ENCODE data around the gene ELF1. TPM values are rescaled to one million over a fixed set of nuclear protein-coding genes. Genes with fewer than 3 reads are reported as not detected.

ELF1 gene
- total and polyA plus RNA-seq, 2 of the 4 experiments (the other 2 are of a cell fraction) = 25.4 to 27.6 TPM

GRCh38 chr13:40971321-40971720 is 47.8 kb downstream of the ELF1 start:
- Histone ChIP-seq H3K79me1 (ENCODE audit: low read depth in 1 of 2, low read length in 2 of 2) (peaks cover 26 to 50% of the 10 kb centered on the region in 2 experiments), H2AFZ (replicated peaks; ENCODE audit: low read length, poor library complexity) (no peak overlapping the region), H3K23ac (ENCODE audit: low read depth, low read length) (no peak overlapping the region), H4K5ac (ENCODE audit: low read depth, low read length) (no peak overlapping the region), H3K14ac (replicated peaks; ENCODE audit: low read depth, low read length) (no peak overlapping the region), H3K4me2 (ENCODE audit: low read depth, low read length) (no peak overlapping the region), H2BK120ac (ENCODE audit: low read depth, low read length) (no peak overlapping the region), H3K36me3 (ENCODE audit: control insufficient read depth, insufficient read depth, low read length) (no peaks in the 10 kb centered on the region), H3K9me3 (ENCODE audit: control insufficient read depth, insufficient read depth, low read length) (no peaks in the 10 kb centered on the region), H3K9me1 (ENCODE audit: insufficient read depth, low read length) (peaks cover 2% of the 10 kb centered on the region; the same call in 1 of the 2 replicates), H2AK5ac (ENCODE audit: low read depth, low read length) (no peak overlapping the region), H4K91ac (ENCODE audit: insufficient read depth, low read depth, low read length) (no peak overlapping the region), H3K9ac (ENCODE audit: low read depth, low read length) (no peak overlapping the region), H4K8ac (ENCODE audit: low read depth in 2 of 2, low read length in 2 of 2) (no peak overlapping the region), H2BK5ac (ENCODE audit: low read depth, low read length, poor library complexity, severe bottlenecking) (no peak overlapping the region), H4K20me1 (ENCODE audit: insufficient read depth, low read length) (peaks cover 22% of the 10 kb centered on the region), H3K4ac (ENCODE audit: low read depth, low read length) (no peak overlapping the region), H3K27ac (ENCODE audit: insufficient read depth, low read length) (no peak overlapping the region), H2BK20ac (ENCODE audit: low read depth, low read length) (no peak overlapping the region), H2AK9ac (replicated peaks; ENCODE audit: low read depth, low read length, poor library complexity) (no peak overlapping the region), H3K4me1 (ENCODE audit: control insufficient read depth, insufficient read depth, low read length) (peaks cover 3% of the 10 kb centered on the region), H3K4me3 (ENCODE audit: insufficient read depth, low read depth, low read length) (no peak overlapping the region), H3K27me3 (ENCODE audit: control insufficient read depth, insufficient read depth, low read length) (no peaks in the 10 kb centered on the region), H2BK15ac (ENCODE audit: low read depth, low read length) (no peak overlapping the region), H3K18ac (ENCODE audit: low read depth, low read length) (no peak overlapping the region), H3K56ac (ENCODE audit: extremely low read depth, insufficient read depth, low read length) (no peak overlapping the region)
- no peak for ATAC-seq (ENCODE audit: low read depth)
- dilution Hi-C loops (cut with HindIII; ENCODE audit: low sequenced_read_pairs, unreplicated experiment) (no loop called here), intact Hi-C loops (cut with micrococcal nuclease) (loop anchor here (5.0 kb wide), 1 partner anchor 91 kb away; the partner anchor contains the start of gene WBP4), in situ Hi-C loops (cut with MboI; ENCODE audit: low sequenced_read_pairs) (no loop called here)
- BruUV-seq (replicated peaks) = no TSS peak
- TF ChIP-seq MAZ (IDR thresholded peaks at IDR 0.05; ENCODE audit: borderline replicate concordance, low read depth, low read length) (no peak), FOS (IDR thresholded peaks at IDR 0.05; ENCODE audit: low read depth, low read length) (no peak), MAFK (IDR thresholded peaks at IDR 0.05; ENCODE audit: low read depth, low read length) (no peak)
- no CpG with 5 or more reads among the region's 4 CpGs for WGBS, 2 experiments (ENCODE audit: extremely low coverage in 2 of 2, insufficient read length in 1 of 2)
- DNase-seq = no peak
- CTCF ChIA-PET = no interaction called here
- POLR2A ChIA-PET (ENCODE audit: unreplicated experiment) = no interaction called here
